K562 (cell line): ENCODE results near the gene CSNK1G1. TPM values are rescaled to one million over a fixed set of nuclear protein-coding genes. Genes with fewer than 3 reads are reported as not detected.

Experiments
- EP400 ChIP-seq: fragments of 450-650 bp; IDR thresholded peaks from 2 replicates; pipeline ENCODE4 v1.6.1; 2017; ENCODE audit warnings: antibody characterized with exemption, mild to moderate bottlenecking, moderate library complexity
- ETV5 ChIP-seq: sonication (generic); formaldehyde crosslinking; IDR thresholded peaks from 2 replicates; pipeline ENCODE4 v1.4.0; 2020; ENCODE audit warnings: low read depth, mild to moderate bottlenecking, missing genetic modification reagents
- FOXP1 ChIP-seq: sonication (generic); formaldehyde crosslinking; IDR thresholded peaks from 2 replicates; pipeline ENCODE4 v1.8.0; 2022; ENCODE audit warnings: mild to moderate bottlenecking, missing genetic modification reagents
- GTF2F1 ChIP-seq: IDR thresholded peaks from 2 replicates; pipeline ENCODE4 v1.6.1; 2011; ENCODE audit warnings: low read depth, low read length, improper control_type of control experiment
- HMGN3 ChIP-seq: IDR thresholded peaks from 2 replicates; pipeline ENCODE4 v1.6.1; 2011; ENCODE audit warnings: borderline replicate concordance, low read depth, mild to moderate bottlenecking, mixed read lengths, low read length; ENCODE audit not compliant: insufficient read length; ENCODE audit errors: extremely low read depth
- KLF13 ChIP-seq: fragments of 450-650 bp; IDR thresholded peaks from 2 replicates; pipeline ENCODE4 v1.6.1; 2016; ENCODE audit warnings: missing genetic modification characterization, low read depth, mild to moderate bottlenecking, missing compliant biosample characterization, moderate library complexity, borderline replicate concordance
- PBX2 ChIP-seq, 2 experiments: IDR thresholded peaks in 1 of 2; conservative IDR thresholded peaks in 1 of 2; 2 replicates each; pipeline ENCODE4 v1.6.1; 2016; ENCODE audit warnings: low read depth in 2 of 2, mild to moderate bottlenecking in 1 of 2, missing compliant biosample characterization in 1 of 2, missing genetic modification characterization in 1 of 2, moderate library complexity in 1 of 2
- PRPF4 ChIP-seq: fragments of 200-400 bp; formaldehyde crosslinking; IDR thresholded peaks from one replicate; pipeline ENCODE4 v1.6.1; 2017; ENCODE audit warnings: low read length, low read depth, mild to moderate bottlenecking; ENCODE audit not compliant: insufficient read depth, poor library complexity, severe bottlenecking
- RBM14 ChIP-seq: fragments of 200-400 bp; formaldehyde crosslinking; IDR thresholded peaks from 2 replicates; pipeline ENCODE4 v1.6.1; 2018; ENCODE audit warnings: low read depth, mild to moderate bottlenecking, low read length, moderate library complexity, borderline replicate concordance; ENCODE audit not compliant: insufficient read depth
- RBM17 ChIP-seq: fragments of 200-400 bp; formaldehyde crosslinking; IDR thresholded peaks from 2 replicates; pipeline ENCODE4 v1.6.1; 2017; ENCODE audit warnings: low read depth, mild to moderate bottlenecking, low read length, borderline replicate concordance
- SIRT6 ChIP-seq: IDR thresholded peaks from one replicate; pipeline ENCODE4 v1.6.1; 2012; ENCODE audit warnings: low read depth, mild to moderate bottlenecking, control low read depth, inconsistent platforms, low read length, moderate library complexity
- SMAD2 ChIP-seq: fragments of 150-350 bp; IDR thresholded peaks from 2 replicates; pipeline ENCODE4 v1.6.1; 2014; ENCODE audit warnings: low read depth, mild to moderate bottlenecking, low read length
- TBL1XR1 ChIP-seq, 2 experiments: IDR thresholded peaks; 2 replicates each; pipeline ENCODE4 v1.6.1; 2012; ENCODE audit warnings: improper control_type of control experiment in 2 of 2, low read length in 2 of 2, mild to moderate bottlenecking in 1 of 2
- TCF3 ChIP-seq: sonication (generic); formaldehyde crosslinking; IDR thresholded peaks from 2 replicates; pipeline ENCODE4 v1.4.0; 2020; ENCODE audit warnings: mild to moderate bottlenecking, missing genetic modification reagents
- TEAD1 ChIP-seq, 2 experiments: fragments of 450-650 bp in 1 of 2; sonication (generic) in 1 of 2; formaldehyde crosslinking; IDR thresholded peaks; 2 replicates each; pipeline versions ENCODE4 v1.4.0 to v1.8.0; 2020 to 2022; ENCODE audit warnings: mild to moderate bottlenecking in 2 of 2, missing genetic modification reagents in 1 of 2
- YBX1 ChIP-seq: fragments of 450-650 bp; IDR thresholded peaks from 2 replicates; pipeline ENCODE4 v1.7.1; 2016; ENCODE audit warnings: mild to moderate bottlenecking
- ZBTB12 ChIP-seq: fragments of 250-450 bp; sonication (Bioruptor Pico); IDR thresholded peaks from 2 replicates; pipeline ENCODE4 v1.4.0; 2020
- ZNF165 ChIP-seq: fragments of 250-450 bp; sonication (Bioruptor Pico); IDR thresholded peaks from 2 replicates; pipeline ENCODE4 v1.4.0; 2020; ENCODE audit warnings: borderline replicate concordance
- ZNF282 ChIP-seq: sonication (generic); formaldehyde crosslinking; IDR thresholded peaks from 2 replicates; pipeline ENCODE4 v1.8.1; 2023; ENCODE audit warnings: missing genetic modification reagents
- ZNF445 ChIP-seq: fragments of 250-450 bp; sonication (Bioruptor Pico); IDR thresholded peaks from 2 replicates; pipeline ENCODE4 v1.4.0; 2020; ENCODE audit warnings: low read depth, mild to moderate bottlenecking, moderate library complexity
- ZNF717 ChIP-seq: fragments of 250-450 bp; sonication (Bioruptor Pico); IDR thresholded peaks from 2 replicates; pipeline ENCODE4 v1.5.0; 2021
- ZNF764 ChIP-seq: fragments of 250-450 bp; sonication (Bioruptor Pico); IDR thresholded peaks from 2 replicates; pipeline ENCODE4 v1.4.0; 2020; ENCODE audit warnings: low read depth, mild to moderate bottlenecking, moderate library complexity
- polyA plus RNA-seq, 8 experiments: library from polyadenylated mRNA; depleted of rRNA in 4 of 8; stranded (reverse) in 5 of 8; unstranded in 3 of 8; fragments of >200 nt; fragmentation: Nextera tagmentation in 2 of 8; fragmentation: Illumina TruSeq in 1 of 8; extraction: Ambion mirVana in 2 of 8; extraction: Trizol in 1 of 8; gene quantifications; 2 replicates each; pipeline versions ENCODE4 v1.2.1 to v1.2.3, GENCODE V29; 2011 to 2014; ENCODE audit warnings: inconsistent platforms in 1 of 8, missing spikeins in 1 of 8
- total RNA-seq, 7 experiments: library from RNA; depleted of rRNA in 6 of 7; stranded (reverse); fragments of >200 nt in 6 of 7; fragmentation: Illumina TruSeq in 2 of 7; extraction: Trizol in 2 of 7; gene quantifications; 2 replicates each; pipeline versions ENCODE4 v1.2.1 to v1.2.3, GENCODE V29; 2011 to 2021; ENCODE audit warnings: low replicate concordance in 1 of 7
- TF ChIP-seq, protein P1 (sequence below): sonication (generic); formaldehyde crosslinking; IDR thresholded peaks from 2 replicates; pipeline ENCODE4 v1.8.1; 2022; ENCODE audit warnings: missing genetic modification reagents

CSNK1G1 gene
- total and polyA plus RNA-seq, 9 of the 15 experiments (the other 6 are each of a cell fraction or from before 2014, with no cell fraction given) = 4.5 to 18.5 (median 9.5) TPM

- TF ChIP-seq PBX2 (CRISPR knock-in tag; IDR thresholded peaks at IDR 0.05; ENCODE audit: low read depth) (no peak), PBX2 (tag; conservative IDR thresholded peaks at IDR 0.05; ENCODE audit: low read depth) (no peak), ZNF165 (CRISPR knock-in tag) (no peak; the same call in 1 of the 2 replicates), ZBTB12 (CRISPR knock-in tag) (0 out of 2 replicates have a peak, but pooled peaks have one; percentile 30), SIRT6 (no peak), ZNF717 (CRISPR knock-in tag) (no peak), TBL1XR1 (IDR thresholded peaks at IDR 0.05; ENCODE audit: low read length in 2 of 2) (peak; percentile 79 to 88; a peak in 3 of 4 replicates), SMAD2 (no peak), FOXP1 (no peak; the same call in 1 of the 2 replicates), KLF13 (peak; percentile 91), ZNF282 (no peak; the same call in 1 of the 2 replicates), HMGN3 (peak; percentile 94), ZNF764 (CRISPR knock-in tag) (no peak), RBM17 (no peak), ETV5 (CRISPR knock-in tag) (peak; percentile 93), RBM14 (no peak), TEAD1 (CRISPR knock-in tag; IDR thresholded peaks at IDR 0.05) (no peak), YBX1 (no peak), TCF3 (CRISPR knock-in tag) (peak; percentile 62), EP400 (peak; percentile 93), ZNF445 (CRISPR knock-in tag) (no peak), GTF2F1 (0 out of 2 replicates have a peak, but pooled peaks have one; percentile 63), PRPF4 (no peak)
- TF ChIP-seq, protein P1, sequence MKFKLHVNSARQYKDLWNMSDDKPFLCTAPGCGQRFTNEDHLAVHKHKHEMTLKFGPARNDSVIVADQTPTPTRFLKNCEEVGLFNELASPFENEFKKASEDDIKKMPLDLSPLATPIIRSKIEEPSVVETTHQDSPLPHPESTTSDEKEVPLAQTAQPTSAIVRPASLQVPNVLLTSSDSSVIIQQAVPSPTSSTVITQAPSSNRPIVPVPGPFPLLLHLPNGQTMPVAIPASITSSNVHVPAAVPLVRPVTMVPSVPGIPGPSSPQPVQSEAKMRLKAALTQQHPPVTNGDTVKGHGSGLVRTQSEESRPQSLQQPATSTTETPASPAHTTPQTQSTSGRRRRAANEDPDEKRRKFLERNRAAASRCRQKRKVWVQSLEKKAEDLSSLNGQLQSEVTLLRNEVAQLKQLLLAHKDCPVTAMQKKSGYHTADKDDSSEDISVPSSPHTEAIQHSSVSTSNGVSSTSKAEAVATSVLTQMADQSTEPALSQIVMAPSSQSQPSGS (CRISPR knock-in tag) = no peak
These were observed 31.7 kb upstream of the CSNK1G1 start, which contains the start of gene TRIP4 (continued) for GRCh38 chr15:64387562-64388168.
